Testis (tissue), 3 donors: ENCODE data around the gene CDH23. TPM values are rescaled to one million over a fixed set of nuclear protein-coding genes. Genes with fewer than 3 reads are reported as not detected.

ENCODE experiments used
- DNase-seq: peaks from one replicate; pipeline ENCODE4 v3.0.0-alpha.2; 2019
- H3K27ac ChIP-seq, 2 donors: fragments of 200-600 bp; sonication (generic); one replicate each; pipeline ENCODE4 v1.5.1; 2019
- H3K27me3 ChIP-seq: fragments of 200-600 bp; sonication (generic); one replicate; pipeline ENCODE4 v1.5.1; 2019
- H3K36me3 ChIP-seq: fragments of 200-600 bp; sonication (generic); one replicate; pipeline ENCODE4 v1.5.1; 2017; ENCODE audit warnings: low read depth; ENCODE audit errors: missing control alignments
- H3K4me1 ChIP-seq: fragments of 200-600 bp; sonication (generic); one replicate; pipeline ENCODE4 v1.5.1; 2019
- H3K4me3 ChIP-seq, 2 donors: fragments of 200-600 bp; sonication (generic); one replicate each; pipeline ENCODE4 v1.5.1; 2017 to 2019
- H3K9me3 ChIP-seq: fragments of 200-600 bp; sonication (generic); one replicate; pipeline ENCODE4 v1.5.1; 2017
- CTCF ChIP-seq, 3 experiments: fragments of 450-650 bp in 2 of 3; fragments of 200-600 bp in 1 of 3; sonication (generic) in 1 of 3; IDR thresholded peaks; one replicate each; pipeline ENCODE4 v1.5.1; 2016 to 2019; ENCODE audit warnings: antibody characterized with exemption in 3 of 3, mild to moderate bottlenecking in 2 of 3, moderate library complexity in 1 of 3
- POLR2A ChIP-seq: fragments of 450-650 bp; IDR thresholded peaks from one replicate; pipeline ENCODE4 v1.6.1; 2017; ENCODE audit warnings: antibody characterized with exemption, mild to moderate bottlenecking, moderate library complexity
- WGBS, 2 donors: methylation state at CpG; one replicate each; pipeline ENCODE4 v1.1.5; 2018; 5-methylcytosine and 5-hydroxymethylcytosine counted together
- intact Hi-C: fragments of 100-400 bp; cut with DNase I; formaldehyde crosslinking; loops from one replicate; pipeline ENCODE4 v1.15.1; 2023; ENCODE audit warnings: low total_unique reads
- polyA plus RNA-seq: library from polyadenylated mRNA; stranded (reverse); fragments of 350-450 nt; fragmentation: Illumina TruSeq; extraction: RNeasy Lipid Tissue Mini Kit (QIAGEN cat#74804); gene quantifications from one replicate; pipeline ENCODE4 v1.2.3, GENCODE V29; 2014; ENCODE audit warnings: low read depth, low replicate concordance; ENCODE audit not compliant: insufficient read depth
- total RNA-seq, 2 donors: library from RNA; depleted of rRNA; stranded (reverse); fragments of >200 nt; gene quantifications; one replicate each; pipeline ENCODE4 v1.2.3, GENCODE V29; 2016

Gene CDH23
- total and polyA plus RNA-seq, 3 donors from 2014 or later: 29.8 to 125 (median 81.7) TPM

- intact Hi-C loops: no loop called here
Measured at GRCh38 chr10:71520042-71520441, 123.3 kb downstream of the CDH23 start.

GRCh38 chr10:71521504-71522441 lies 125.1 kb downstream of the CDH23 start:
- Histone ChIP-seq H3K36me3 (no peaks in the 10 kb centered on the region), H3K4me3 (no peak overlapping the region), H3K27me3 (no peaks in the 10 kb centered on the region), H3K27ac (no peak overlapping the region), H3K4me1 (peaks cover 5% of the 10 kb centered on the region), H3K9me3 (no peaks in the 10 kb centered on the region)
- 91 to 92% methylated on average over 14 of the region's 14 CpGs for WGBS, 2 donors
- intact Hi-C loops: no loop called here
- no peak for DNase-seq
- TF ChIP-seq CTCF (IDR thresholded peaks at IDR 0.05) (no peak), POLR2A (no peak)

More at GRCh38 chr10:71520042-71520441, 123.3 kb downstream of the CDH23 start:
- Histone ChIP-seq H3K4me1 (peaks cover 5% of the 10 kb centered on the region), H3K9me3 (no peaks in the 10 kb centered on the region), H3K27me3 (no peaks in the 10 kb centered on the region), H3K36me3 (no peaks in the 10 kb centered on the region), H3K27ac (no peak overlapping the region), H3K4me3 (no peak overlapping the region)
- TF ChIP-seq CTCF (IDR thresholded peaks at IDR 0.05): no peak
- no peak for TF ChIP-seq POLR2A
- no peak for DNase-seq
- 86% methylated on average over 6 to 8 of the region's 8 CpGs for WGBS, 2 donors

- H3K9me3 ChIP-seq: no peaks in the 10 kb centered on the region
- TF ChIP-seq POLR2A (no peak), CTCF (IDR thresholded peaks at IDR 0.05) (no peak)
- WGBS, 2 donors: 67 to 82% methylated on average over 5 of the region's 5 CpGs
- no peak overlapping the region for H3K27ac ChIP-seq
- no peaks in the 10 kb centered on the region for H3K36me3 ChIP-seq
- peaks cover 12% of the 10 kb centered on the region for H3K4me1 ChIP-seq
- DNase-seq: no peak
- H3K27me3 ChIP-seq: no peaks in the 10 kb centered on the region
- intact Hi-C loops: no loop called here
- H3K4me3 ChIP-seq: no peak overlapping the region
Measured at GRCh38 chr10:71522442-71523144, 125.9 kb downstream of the CDH23 start.

DNA sequence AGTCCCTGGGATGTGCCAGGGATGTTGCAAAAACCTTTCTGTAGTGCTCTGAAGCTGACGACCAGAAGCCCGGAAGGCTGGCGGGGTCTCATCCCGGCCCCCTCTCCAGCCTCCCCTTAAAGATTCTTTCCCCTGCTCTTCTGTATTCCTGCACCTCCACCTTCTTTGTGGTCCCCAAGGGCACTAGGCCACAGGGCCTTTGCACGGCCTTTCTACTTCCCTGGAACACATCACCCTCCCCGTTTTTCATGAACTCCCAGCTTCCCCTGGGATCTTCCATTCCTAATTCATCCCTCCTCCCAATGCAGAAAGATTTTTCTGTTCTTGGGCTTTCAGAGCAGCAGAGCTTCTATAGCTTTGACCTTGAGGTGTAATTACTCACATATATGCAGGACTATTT lies 127.0 kb downstream of the CDH23 start:
- 84 to 96% methylated on average over 6 of the region's 6 CpGs for WGBS, 2 donors
- Histone ChIP-seq H3K36me3 (no peaks in the 10 kb centered on the region), H3K4me3 (no peak overlapping the region), H3K27ac (no peak overlapping the region), H3K9me3 (no peaks in the 10 kb centered on the region), H3K27me3 (no peaks in the 10 kb centered on the region), H3K4me1 (peaks cover 12% of the 10 kb centered on the region)
- intact Hi-C loops: no loop called here
- TF ChIP-seq POLR2A: no peak
- TF ChIP-seq CTCF (IDR thresholded peaks at IDR 0.05): no peak
- DNase-seq: no peak
